GM21529 (cell line): ENCODE results near the gene CHST3.
"Not testable (repeated sequence)": the region's sequence is repeated elsewhere in the genome, so short reads cannot be mapped to it uniquely, and the experiment has no call there.

Experiments used
- ATAC-seq: cut with Tn5 transposase; IDR thresholded peaks from one replicate; pipeline ENCODE4 v1.9.1; 2021; ENCODE audit not compliant: unreplicated experiment

Gene CHST3

GRCh38 chr10:71948496-71949067 is 15.6 kb upstream of the CHST3 start:
- no peak for ATAC-seq

DNA sequence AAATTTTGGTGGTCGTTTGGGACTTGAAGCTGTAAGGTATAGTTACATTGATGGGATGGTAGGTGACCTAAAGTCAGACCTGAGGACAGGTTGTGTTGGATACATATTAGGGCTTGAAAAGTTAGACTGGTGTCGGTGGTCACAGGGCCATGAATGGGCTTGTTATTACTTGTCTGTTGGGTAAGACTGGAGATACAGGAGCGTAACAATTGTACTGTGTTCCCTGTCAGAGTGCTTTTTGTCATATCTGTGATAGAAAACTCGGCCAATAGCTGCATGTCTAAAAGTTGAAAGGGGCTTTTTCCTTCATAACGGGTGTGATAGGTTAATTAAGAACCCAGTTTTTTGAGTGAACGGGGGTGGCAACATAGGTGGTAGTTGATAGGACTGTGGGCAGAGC is 13.5 kb upstream of the CHST3 start:
- no peak for ATAC-seq

DNA sequence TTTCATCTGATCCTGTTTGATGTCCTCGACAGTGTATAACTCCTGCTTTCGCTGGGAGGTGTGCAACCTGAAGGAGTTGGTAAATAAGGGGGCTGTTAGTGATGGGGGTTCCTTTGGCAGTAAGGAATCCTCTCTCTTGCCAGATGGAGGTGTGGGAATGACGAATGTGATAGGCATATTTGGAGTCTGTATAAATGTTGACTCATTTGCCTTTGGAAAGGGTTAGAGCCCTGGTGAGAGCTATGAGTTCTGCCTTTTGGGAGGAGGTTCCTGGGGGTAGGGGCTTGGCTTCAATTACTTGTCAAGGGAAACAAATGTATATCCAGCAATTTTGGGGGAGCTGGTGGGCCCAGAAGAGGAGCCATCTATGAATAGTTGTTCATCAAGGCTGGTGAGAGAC is 11.4 kb upstream of the CHST3 start:
- no peak for ATAC-seq

DNA sequence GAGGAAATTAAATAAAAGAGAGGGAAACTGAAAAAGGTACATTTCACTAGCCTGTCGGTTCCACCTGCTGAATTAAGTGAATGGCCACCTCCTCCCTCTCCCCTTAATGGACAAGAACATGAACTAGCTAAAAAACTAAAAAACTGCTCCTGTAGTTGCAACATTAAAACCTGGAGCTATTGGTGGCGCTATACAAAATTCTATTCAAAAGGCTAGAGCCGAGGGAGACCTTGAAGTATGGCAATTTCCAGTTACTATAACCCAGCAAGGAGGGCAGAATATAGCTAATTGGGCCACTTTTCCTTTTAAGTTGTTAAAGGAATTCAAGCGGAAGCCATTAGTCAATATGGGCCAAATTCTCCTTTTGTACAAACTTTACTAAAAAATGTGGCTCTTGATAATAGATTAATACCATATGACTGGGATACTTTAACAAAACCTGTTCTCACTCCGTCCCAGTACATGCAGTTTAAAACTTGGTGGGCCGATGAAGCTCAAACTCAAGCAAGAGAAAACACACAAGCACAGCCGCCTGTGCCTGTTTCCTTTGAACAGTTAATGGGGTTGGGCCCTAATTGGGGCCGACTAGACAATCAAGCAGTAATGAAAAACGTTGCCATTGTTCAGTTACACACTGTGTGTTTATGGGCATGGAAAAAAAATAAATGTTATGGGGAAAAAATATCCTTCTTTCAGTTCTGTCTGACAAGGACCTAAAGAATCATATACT is 6.5 kb upstream of the CHST3 start:
- no peak for ATAC-seq

GRCh38 chr10:71959526-71959925 is 4.7 kb upstream of the CHST3 start:
- ATAC-seq: no peak

GRCh38 chr10:71961831-71962230 is 2.4 kb upstream of the CHST3 start:
- no peak for ATAC-seq

DNA sequence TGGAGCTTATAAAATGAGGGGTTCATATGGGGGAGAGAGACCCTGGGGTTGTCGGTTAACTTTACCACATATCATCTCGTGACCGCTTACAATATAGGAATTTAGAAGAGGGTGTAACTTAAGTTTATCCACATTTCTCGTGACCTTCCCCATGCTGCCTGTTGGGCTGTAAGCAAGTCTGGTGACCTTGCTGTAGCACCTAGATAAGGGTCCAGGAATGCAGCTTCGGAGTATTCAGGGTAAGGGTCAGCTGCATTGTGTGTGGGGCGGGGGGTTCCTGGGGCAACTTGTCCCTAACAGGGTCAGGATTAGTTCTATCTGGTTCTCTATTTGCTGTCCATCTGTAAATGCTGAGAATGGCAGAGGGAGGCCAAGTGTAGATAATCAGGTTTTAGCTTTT is 1.3 kb upstream of the CHST3 start:
- ATAC-seq: no peak

- no peak for ATAC-seq
Measured at GRCh38 chr10:71963351-71964097, 671 bp upstream of the CHST3 start.

DNA sequence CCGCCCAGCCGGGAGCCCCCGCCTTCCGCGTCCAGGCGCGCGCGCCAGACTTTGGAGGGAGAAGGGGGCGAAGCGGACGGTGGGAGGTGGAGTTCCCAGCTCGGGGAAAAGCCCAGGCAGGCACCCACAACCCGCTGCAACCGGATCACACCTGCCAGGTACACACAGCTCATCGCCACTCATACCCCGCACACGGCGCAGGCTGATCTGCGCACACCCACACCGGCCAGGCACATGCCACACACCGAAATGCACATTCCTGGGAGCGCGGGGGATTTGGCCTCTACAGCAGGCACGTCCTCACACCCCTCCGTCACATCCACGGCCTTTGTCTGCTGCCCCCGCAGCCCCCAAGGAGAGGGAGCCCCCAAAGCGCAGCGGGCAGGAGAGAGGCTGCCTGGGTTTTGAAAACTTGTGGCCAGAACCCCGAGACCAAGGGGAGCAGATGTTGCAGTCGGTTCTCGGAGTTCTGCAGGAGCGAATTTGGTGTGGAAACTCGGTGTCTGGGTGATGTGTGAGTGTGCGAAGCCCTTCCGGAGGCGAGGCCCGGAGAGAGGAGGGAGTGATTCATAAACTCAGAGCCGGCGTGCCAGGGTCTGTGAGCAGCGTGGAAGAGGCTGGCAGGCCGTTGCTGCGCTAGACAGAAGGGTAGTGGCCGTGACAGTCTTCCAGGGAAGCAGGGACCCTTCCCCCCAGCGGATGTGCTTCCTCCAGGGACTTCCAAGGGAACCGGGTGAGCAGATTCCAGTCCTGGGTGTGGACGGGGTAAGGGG is 734 bp downstream of the CHST3 start:
- no peak for ATAC-seq

DNA sequence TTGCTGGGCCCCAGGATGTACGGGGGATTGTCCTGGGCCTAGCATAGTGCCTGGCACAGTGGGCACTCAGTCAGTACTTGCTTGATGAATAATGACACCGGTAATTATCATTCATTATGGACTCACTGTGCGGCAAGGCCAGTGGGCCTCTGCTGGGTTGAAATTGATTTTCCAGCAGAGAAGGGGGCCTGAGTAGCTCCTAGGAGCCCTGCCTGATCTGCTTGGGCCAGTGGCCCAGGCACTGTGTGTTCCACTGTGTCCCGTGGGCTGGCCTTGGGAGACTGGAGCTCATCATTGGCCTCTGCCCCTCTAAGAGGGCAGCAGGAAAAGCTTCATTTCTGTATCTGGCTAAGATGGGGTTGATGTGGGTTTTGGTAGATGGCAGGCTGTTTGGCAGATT is 1.4 kb downstream of the CHST3 start:
- ATAC-seq: no peak

DNA sequence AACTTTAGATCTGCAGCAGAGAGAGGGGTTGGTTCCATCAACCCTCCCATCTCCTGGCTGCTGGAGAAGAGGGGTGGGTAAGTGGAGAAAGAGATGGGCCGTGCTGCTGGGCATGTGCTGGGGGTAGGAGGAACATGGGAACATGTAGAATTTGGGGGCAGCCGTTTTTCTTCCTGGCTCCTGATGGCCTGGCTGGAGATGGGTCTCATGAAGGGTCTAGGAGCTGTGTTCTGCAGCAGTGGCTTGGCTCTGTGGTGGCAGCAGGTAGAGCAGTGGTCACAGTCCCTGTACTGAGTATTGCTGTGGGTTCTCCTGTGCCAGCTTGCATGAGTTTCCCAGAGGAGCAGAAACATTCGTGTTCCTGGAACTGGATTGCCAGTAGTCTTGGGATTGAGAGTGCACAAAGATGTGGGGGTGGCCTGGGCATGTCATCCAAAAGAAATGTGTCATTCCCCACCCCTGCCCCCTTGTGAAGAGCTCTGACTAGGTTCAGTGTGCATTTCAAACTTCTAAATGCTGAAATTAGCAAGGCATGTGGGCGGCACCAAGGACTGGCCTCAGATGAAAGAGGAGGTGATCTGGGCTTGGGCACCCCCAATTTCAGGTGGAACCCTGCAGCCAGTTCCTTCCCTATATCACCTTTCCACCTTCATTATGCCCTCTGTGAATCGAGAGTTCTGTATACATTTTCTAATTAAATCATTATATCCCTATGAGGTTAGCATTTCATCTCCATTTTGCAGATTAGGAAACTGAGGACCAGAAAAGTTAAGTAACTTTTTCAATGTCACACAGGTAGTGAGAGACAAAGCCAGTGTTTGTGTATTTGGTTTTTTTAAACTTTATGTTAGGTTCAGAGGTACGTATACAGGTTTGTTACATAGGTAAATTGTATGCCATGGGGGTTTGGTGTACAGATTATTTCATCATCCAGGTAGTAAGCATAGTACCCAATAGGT is 2.1 kb downstream of the CHST3 start:
- ATAC-seq: no peak

DNA sequence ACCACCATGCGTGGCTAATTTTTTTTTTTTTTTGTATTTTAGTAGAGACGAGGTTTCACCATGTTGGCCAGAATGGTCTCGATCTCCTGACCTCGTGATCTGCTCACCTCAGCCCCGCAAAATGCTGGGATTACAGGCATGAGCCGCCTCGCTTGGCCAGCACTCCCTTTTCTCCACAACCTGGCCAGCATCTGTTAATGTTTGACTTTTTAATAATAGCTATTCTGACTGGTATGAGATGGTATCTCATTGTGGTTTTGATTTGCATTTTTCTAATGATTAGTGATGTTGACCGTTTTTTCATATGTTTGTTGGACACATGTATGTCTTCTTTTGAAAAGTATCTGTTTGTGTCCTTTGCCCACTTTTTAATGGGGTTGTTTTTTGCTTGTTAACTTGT is 3.8 kb downstream of the CHST3 start:
- not testable (repeated sequence) for ATAC-seq

- no peak for ATAC-seq
Measured at GRCh38 chr10:71968553-71969474, 4.6 kb downstream of the CHST3 start.

DNA sequence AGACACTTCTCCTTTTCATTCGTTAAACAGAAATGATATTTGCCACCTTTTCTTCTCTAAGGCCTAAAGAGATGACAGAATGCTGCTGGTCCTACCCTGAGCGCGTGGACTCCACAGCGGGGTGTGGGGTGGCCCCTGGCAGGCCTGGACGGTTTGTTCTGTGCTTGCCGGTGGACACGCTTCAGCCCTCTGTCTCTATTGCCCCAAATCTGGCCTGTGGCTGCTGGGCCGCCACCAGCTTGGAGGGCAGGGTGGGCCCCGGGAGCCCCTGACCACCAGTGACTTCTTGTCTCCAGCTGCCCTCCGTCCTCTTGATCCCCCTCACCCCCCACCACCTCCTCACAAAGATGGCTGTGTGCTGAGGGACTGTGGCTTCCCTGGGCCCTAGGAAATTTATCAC is 5.7 kb downstream of the CHST3 start:
- ATAC-seq: no peak

DNA sequence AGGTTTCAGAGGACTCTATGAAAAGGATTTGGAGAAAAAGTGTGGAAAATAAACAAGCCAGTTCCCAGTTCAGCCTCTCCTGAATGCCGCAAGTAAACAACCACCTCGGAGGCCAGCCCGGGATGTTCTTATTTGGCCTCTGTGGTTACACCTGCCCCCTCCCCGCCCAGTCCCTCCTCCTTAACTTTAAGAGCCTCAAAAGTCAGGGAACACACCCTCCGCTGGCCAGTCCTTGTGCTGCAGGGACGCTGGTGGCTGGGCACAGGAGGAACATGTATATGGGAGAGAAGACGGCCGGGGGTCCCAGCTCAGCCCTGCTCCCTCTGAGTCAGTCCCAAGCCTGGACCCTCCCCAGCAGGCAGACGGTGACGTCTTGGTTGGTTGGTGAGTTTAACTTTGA is 6.1 kb downstream of the CHST3 start:
- no peak for ATAC-seq

GRCh38 chr10:71970869-71971268 is 6.7 kb downstream of the CHST3 start:
- no peak for ATAC-seq

DNA sequence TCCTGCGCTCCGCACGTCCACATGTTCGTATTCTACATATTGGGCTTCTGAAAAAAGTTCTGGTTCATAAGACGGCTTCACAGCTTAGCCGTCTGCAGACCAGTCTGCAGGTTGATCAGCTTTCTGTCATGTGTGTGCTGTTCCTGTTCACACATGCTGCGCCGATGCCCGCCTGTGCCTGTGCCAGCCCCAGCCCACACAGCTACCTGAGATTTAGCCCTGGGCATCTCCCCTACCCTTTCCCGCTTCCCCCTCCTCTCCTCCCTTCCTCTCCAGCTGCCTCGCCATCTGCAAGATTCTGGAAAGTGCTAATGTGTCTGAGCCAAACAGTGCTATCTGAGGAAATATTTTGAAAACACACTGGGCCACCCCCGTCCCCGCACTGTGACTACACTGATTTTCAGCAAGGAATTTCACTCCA is 7.1 kb downstream of the CHST3 start:
- ATAC-seq: no peak

DNA sequence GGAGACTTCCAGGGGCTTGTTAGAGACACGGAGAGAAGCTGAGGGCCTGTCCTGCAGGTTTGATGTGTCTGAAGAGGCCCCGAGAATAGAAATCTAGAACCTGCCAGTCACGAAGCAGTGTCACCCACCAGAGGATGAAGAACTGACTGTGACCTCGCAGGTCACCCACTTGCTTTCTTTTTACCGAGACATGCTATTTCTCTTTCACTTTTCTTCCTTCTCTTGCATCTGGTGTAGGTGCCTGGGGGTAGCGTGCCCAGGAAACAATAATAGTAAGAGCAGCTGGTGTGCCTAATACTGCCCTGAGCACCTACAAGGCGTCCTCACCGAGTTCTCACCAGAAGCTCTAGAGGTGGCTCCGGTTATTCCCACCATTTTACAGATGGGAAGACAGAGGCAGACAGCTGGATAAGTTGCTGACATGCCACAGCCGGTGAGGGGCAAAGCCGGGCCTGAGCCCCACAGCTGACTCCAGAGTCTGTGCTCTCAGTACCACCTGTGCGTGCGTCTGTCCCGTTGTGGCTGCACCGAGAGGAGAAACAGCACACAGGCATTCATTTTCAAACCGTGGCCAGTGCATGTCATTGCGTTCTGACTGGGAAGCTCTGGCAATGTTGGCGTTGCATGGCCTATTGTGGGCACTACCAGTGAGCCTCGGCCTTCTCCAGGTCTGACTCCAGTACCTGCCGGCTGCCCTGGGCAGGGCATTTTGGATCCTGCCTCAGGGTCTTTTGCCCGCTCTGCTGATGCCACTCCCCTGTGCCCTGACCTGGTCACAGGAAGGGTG is 7.8 kb downstream of the CHST3 start:
- no peak for ATAC-seq
